ENCODE measurements around the gene CDK5R1.
"Not testable (repeated sequence)": the region's sequence is repeated elsewhere in the genome, so short reads cannot be mapped to it uniquely, and the experiment has no call there.

Gene CDK5R1

GRCh38 chr17:32486701-32487472, at the start of gene CDK5R1:
Gene CDK5R1, plus strand, starts transcription at chr17:32486993. Its CDS starts 628 bp downstream, at chr17:32487621.
- DNase-seq: peak; percentile 42

DNA sequence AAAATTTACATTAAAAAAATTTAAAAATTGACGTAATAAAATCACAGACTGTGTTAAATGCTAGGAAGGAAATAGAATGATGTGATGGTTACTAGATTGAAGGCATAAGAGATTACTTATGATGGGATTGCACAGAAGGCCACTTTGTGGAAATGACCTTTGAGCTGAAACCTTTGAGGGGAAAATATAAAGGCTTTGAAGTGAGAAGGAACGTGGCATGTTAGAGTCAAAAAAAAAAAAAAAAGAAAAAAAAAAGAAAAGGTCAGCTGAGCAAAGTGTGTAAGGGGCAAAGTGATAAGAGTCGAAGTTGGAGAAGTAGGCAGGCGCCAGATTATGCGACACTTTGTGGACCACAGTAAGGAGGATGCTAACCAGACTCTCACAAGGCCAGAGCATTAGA, 46.1 kb upstream of the CDK5R1 start:
- DNase-seq: no peak

DNA sequence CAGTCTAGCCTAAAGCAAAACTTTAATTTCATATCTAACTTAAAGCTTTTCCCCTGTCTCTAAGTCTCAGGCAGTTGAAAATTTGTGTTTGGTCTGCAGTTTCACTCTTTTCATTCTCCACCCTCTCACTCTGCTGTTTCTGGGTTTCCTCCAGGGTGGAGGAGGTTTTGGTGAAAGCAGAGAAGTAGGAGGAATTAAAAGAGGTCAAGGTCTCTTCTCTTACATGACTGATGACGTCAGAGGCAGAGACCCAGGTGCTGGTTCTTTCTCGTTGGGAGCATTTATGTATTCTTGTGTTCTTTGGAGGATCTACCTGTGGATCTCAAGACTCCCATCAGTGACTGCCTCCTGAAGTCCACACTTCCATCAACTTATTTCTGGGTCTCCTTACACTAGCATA, 44.9 kb upstream of the CDK5R1 start:
- no peak for DNase-seq

DNA sequence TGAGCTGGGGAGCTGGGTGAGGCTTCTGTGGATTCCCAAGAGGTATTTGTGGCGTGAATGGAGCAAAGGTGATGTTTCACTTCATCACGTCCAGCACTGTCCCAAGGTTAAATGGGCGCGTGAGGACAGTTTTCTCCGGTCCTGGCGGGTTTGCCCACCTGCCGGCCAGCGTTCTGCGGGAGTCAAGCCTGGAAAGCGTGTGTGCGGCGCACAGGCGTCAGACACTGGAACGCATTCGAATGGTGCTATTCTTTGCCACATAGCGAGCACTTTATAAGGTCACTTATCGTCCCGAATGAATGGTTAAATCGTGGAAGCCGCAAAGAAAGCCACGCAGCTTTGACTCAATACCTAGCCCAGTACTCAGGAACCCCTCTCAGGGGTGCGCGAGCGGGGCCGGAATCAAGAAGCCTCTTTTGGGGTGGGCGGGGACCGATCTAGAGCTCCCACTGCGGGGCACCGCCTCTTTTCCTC, 42.9 kb upstream of the CDK5R1 start:
- DNase-seq: no peak

DNA sequence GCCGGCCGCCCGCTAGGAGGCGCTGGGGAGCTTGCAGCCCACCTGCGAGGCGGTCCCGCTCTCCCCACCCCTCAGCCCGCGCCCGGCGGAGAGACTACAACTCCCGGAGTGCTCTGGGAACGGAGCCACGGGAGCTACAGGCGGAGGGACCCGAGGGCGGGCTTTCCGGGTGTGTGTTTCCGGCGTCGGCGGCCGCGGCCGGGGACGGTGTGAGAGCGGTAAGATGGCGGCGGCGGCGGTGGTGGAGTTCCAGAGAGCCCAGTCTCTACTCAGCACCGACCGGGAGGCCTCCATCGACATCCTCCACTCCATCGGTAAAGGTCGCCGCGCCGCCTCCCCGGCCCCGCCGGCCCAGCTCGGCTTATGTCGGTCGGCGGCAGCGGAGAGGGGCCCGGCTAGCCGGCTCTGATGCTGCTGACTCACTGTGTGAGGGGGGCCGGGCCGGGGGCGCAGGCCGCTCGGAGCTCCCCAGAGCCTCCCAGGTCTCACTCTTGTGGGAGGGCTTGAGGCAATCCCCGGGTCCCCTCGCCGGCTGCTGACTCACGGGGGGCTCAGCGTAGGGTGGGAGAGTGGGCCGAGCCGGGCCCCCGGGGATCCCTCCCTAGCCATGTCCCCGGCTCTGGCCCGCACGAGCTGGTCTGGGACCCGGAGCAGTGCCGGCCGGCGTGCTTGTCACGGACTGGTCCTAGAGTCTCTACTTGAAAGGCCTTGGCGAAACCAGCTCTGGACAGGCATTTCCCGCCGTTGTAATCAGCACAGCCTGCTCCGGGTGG, 42.3 kb upstream of the CDK5R1 start, which contains the start of gene PSMD11:
Gene PSMD11, plus strand, starts transcription at position 210 of the 773 bp plus-strand sequence. Its CDS starts 14 bp downstream, at position 224.
- peak; percentile 96 for DNase-seq

DNA sequence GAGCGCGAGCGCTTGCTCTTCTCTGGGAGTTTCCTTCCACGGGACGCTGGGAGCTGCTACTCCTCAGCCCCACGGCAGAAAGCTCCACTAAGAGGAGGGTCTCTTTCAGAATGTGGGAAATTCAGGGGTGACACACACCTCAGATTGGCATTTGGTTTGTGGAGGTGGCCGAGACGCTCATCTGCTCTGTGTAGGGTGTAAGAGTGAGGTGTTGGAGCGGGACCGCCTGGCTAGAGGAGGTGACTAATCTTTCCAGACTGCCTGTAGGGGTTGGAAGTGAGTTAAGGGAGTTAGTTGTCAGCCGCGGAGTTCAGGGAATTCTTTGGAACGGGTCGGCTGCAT, 41.7 kb upstream of the CDK5R1 start:
- DNase-seq: peak; percentile 42

GRCh38 chr17:32445497-32445896, 41.3 kb upstream of the CDK5R1 start:
- DNase-seq: no peak

DNA sequence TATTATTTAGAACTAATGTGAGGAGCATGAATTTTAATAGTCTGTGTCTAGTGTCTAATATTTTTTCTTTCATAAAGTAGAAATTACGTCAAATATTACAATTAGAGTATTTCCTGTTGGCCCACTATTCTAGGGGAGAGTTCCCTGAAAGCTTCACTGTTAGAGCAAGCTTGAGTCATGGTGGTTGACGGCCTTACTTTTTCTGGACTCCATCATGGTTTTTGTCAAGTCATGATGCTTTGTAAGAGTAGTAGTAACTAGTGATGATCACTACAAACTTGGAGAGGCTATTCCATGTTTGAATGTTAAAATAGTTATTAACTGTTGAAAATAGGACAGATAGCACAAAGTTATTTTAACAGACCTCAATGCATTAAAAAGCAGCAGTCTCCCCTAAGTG, 40.8 kb upstream of the CDK5R1 start:
- peak; percentile 65 for DNase-seq

DNA sequence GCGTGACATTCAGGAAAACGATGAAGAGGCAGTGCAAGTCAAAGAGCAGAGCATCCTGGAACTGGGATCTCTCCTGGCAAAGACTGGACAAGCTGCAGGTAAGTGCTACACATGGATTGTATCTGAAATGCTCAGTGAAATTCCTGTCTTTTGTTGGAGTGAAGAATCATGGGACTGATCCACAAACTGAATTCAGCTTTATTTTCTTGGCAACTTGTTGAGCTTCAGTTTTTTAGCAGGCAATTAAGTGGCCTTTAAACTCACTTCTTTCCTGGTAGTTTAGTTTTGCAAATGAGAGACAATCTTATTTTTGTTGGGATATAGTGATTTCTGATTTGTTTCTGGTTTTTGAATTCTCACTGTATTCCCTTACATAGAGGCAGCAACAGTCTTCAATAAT, 39.8 kb upstream of the CDK5R1 start:
- DNase-seq: no peak

- DNase-seq: no peak
These were observed 36.8 kb upstream of the CDK5R1 start for GRCh38 chr17:32449963-32450362.

GRCh38 chr17:32450379-32450778, 36.4 kb upstream of the CDK5R1 start:
- DNase-seq: not testable (repeated sequence)

- DNase-seq: no peak
These were observed 34.9 kb upstream of the CDK5R1 start for GRCh38 chr17:32451879-32452278.

DNA sequence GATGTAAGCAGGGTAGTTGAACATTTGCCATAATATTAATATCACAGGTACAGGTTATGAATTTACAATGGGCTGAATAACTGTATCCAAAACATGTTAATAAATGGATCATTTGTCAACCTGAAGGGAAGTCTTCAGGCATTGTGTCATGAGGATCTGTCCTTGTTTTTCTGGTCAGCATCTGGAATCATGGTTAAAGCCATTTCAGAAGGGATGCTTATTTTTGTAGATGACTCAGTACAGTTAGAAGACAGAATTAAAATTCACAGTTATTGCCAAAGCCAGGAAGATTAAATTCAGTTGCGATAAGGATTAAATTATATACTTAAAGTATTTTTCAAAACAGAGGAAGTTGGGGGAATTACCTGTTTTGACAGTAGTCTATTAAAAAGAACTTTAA, 34.5 kb upstream of the CDK5R1 start:
- DNase-seq: no peak

DNA sequence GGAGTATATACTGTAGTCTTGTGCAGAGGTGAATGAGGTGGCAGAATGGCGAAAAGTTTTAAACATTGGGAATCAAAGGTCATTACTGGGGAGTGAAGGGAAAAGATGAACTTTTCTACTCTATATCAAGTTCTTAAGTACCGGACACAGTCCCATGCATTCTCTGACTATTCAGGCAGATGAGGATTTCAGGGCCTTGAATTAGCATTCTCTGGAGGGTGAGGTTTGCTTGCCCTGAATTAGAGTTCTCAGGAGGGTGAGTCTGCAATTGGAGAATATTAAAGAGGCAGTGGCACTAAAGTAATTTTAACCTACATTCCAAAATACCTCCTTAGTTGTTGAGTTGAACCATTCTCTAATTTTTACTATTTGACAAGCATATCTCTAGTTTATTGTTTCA, 33.4 kb upstream of the CDK5R1 start:
- no peak for DNase-seq

DNA sequence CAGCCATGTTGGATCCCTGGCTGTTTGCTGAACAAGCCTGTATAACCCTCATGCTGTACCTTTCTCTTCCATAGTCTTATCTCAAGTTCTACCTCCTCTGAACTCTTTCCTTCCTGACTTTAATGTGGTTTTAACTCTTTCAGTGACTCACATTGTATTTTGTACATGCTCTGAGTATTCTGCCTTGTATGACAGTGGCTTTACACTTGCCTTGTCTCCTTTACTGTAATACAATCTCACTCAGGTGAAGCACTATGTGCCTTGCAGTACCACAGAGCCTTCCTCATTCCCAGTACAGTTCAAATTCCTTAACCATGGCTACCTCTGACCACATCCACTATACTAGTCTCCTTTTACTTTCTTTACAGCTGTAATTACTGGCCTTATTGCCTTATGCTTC, 28.4 kb upstream of the CDK5R1 start:
- DNase-seq: no peak

DNA sequence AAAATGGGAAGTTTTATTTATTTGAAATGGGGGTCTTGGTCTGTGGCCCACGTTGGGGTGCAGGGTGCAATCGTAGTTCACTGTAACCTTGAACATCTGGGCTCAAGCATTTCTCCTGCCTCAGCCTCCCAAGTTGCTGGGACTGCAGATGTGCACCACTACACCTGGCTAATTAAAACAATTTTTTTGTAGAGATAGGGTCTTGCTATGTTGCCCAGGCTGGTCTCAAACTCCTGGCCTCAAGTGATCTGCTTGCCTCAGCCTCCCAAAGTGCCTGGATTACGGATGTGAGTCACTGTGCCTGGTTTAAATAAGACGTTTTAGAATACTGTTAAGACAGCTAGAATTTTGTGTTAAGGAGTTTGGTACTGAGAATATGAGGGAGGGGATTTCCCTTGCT, 26.7 kb upstream of the CDK5R1 start:
- DNase-seq: no peak

- DNase-seq: no peak
These were observed 25.3 kb upstream of the CDK5R1 start for GRCh38 chr17:32461498-32461852.

- DNase-seq: peak; percentile 67
These were observed 24.8 kb upstream of the CDK5R1 start for GRCh38 chr17:32461853-32462617.

GRCh38 chr17:32463304-32463703, 23.5 kb upstream of the CDK5R1 start:
- DNase-seq: no peak

GRCh38 chr17:32464374-32464773, 22.4 kb upstream of the CDK5R1 start:
- no peak for DNase-seq

- DNase-seq: no peak
These were observed 18.8 kb upstream of the CDK5R1 start for GRCh38 chr17:32467949-32468348.

- peak; percentile 44 for DNase-seq
These were observed 16.2 kb upstream of the CDK5R1 start for GRCh38 chr17:32470405-32471167.

GRCh38 chr17:32471652-32472051, 15.1 kb upstream of the CDK5R1 start:
- no peak for DNase-seq

Measured in inflammatory macrophage treated with lipopolysaccharide for 4 hours (primary cell).